ENCODE data around the gene ZMYND10. TPM values are rescaled to one million over a fixed set of nuclear protein-coding genes. Genes with fewer than 3 reads are reported as not detected.
"Not testable (repeated sequence)": the region's sequence is repeated elsewhere in the genome, so short reads cannot be mapped to it uniquely, and the experiment has no call there.

The ZMYND10 gene
- total RNA-seq, 2 experiments from 2014 or later: 1.6 TPM

GRCh38 chr3:50323092-50323600, 22.4 kb downstream of the ZMYND10 start:
- CTCF ChIA-PET: interaction anchor here (1.2 to 2.7 kb wide), 3 partner anchors 8 to 96 kb away, joined by 4 to 9 read pairs (median 5); no protein-coding TSS in a partner anchor
- POLR2A ChIA-PET: interaction anchor here (2.8 kb wide), 1 partner anchor 24 kb away, joined by 6 read pairs; the partner anchor contains the start of genes HYAL3 and NAA80

- ChIA-PET POLR2A (interaction anchor here (2.8 kb wide), 1 partner anchor 23 kb away, joined by 6 read pairs; the partner anchor contains the start of genes HYAL3 and NAA80), CTCF (interaction anchor here (0.6 to 2.7 kb wide), 10 partner anchors 11 to 96 kb away, joined by 3 to 9 read pairs (median 4); no protein-coding TSS in a partner anchor)
These were observed 23.0 kb downstream of the ZMYND10 start, which contains the start of gene HYAL2 for GRCh38 chr3:50322386-50323091. Gene HYAL2 (minus strand): TSS chr3:50322745. CDS start chr3:50320489, 2,256 bp downstream.

GRCh38 chr3:50322115-50322385, 23.5 kb downstream of the ZMYND10 start:
- POLR2A ChIA-PET: interaction anchor here (1.0 to 2.8 kb wide), 2 partner anchors 15 to 23 kb away, joined by 4 to 6 read pairs; partner anchors contain the start of genes HYAL3 and NAA80
- CTCF ChIA-PET: interaction anchor here (0.6 to 1.9 kb wide), 9 partner anchors 12 to 34 kb away, joined by 3 to 6 read pairs (median 3); partner anchors contain the start of genes HYAL3 and NAA80

GRCh38 chr3:50321336-50322114, 24.0 kb downstream of the ZMYND10 start:
- ChIA-PET POLR2A (interaction anchor here (1.0 to 2.8 kb wide), 3 partner anchors 15 to 30 kb away, joined by 3 to 6 read pairs (median 4); partner anchors contain the start of genes HYAL3, IFRD2 and NAA80), CTCF (interaction anchor here (0.6 to 1.9 kb wide), 8 partner anchors 12 to 34 kb away, joined by 3 to 6 read pairs (median 4); partner anchors contain the start of genes HYAL3 and NAA80)

GRCh38 chr3:50320853-50321335, 24.6 kb downstream of the ZMYND10 start:
- ChIA-PET POLR2A (interaction anchor here (0.5 to 2.8 kb wide), 5 partner anchors 16 to 83 kb away, joined by 3 to 6 read pairs (median 3); partner anchors contain the start of genes HYAL3, IFRD2 and NAA80), CTCF (interaction anchor here (0.7 to 1.9 kb wide), 4 partner anchors 14 to 74 kb away, joined by 3 to 6 read pairs (median 4); partner anchors contain the start of genes HYAL3 and NAA80)

- ChIA-PET POLR2A (interaction anchor here (0.5 to 2.8 kb wide), 4 partner anchors 17 to 82 kb away, joined by 3 to 6 read pairs (median 3); partner anchors contain the start of genes HYAL3, IFRD2 and NAA80), CTCF (interaction anchor here (0.6 to 1.8 kb wide), 3 partner anchors 21 to 174 kb away, joined by 3 to 5 read pairs (median 3); partner anchors contain the start of genes HYAL3 and NAA80)
These were observed 25.5 kb downstream of the ZMYND10 start for GRCh38 chr3:50319894-50320625.

- ChIA-PET CTCF (no interaction called here), POLR2A (interaction anchor here (1.5 kb wide), 1 partner anchor 15 kb away, joined by 3 read pairs; no protein-coding TSS in a partner anchor)
These were observed 26.2 kb downstream of the ZMYND10 start for GRCh38 chr3:50319181-50319893.

GRCh38 chr3:50318615-50319014, 26.9 kb downstream of the ZMYND10 start:
- ChIA-PET CTCF (interaction anchor here (0.6 kb wide), 1 partner anchor 34 kb away, joined by 5 read pairs; no protein-coding TSS in a partner anchor), POLR2A (interaction anchor here (1.5 kb wide), 1 partner anchor 16 kb away, joined by 3 read pairs; no protein-coding TSS in a partner anchor)

- CTCF ChIA-PET: interaction anchor here (0.6 kb wide), 1 partner anchor 35 kb away, joined by 5 read pairs; no protein-coding TSS in a partner anchor
- POLR2A ChIA-PET: interaction anchor here (0.5 to 1.5 kb wide), 2 partner anchors 16 to 251 kb away, joined by 3 read pairs; partner anchors contain the start of gene HEMK1
These were observed 27.4 kb downstream of the ZMYND10 start for GRCh38 chr3:50318163-50318562.

GRCh38 chr3:50317300-50317699, 28.2 kb downstream of the ZMYND10 start:
- POLR2A ChIA-PET: interaction anchor here (1.4 kb wide), 1 partner anchor 11 kb away, joined by 8 read pairs; the partner anchor contains the start of gene TUSC2
- CTCF ChIA-PET: interaction anchor here (0.9 kb wide), 1 partner anchor 58 kb away, joined by 3 read pairs; no protein-coding TSS in a partner anchor

- ChIA-PET POLR2A (interaction anchor here (1.4 kb wide), 1 partner anchor 12 kb away, joined by 8 read pairs; the partner anchor contains the start of gene TUSC2), CTCF (interaction anchor here (0.9 kb wide), 1 partner anchor 57 kb away, joined by 3 read pairs; no protein-coding TSS in a partner anchor)
These were observed 28.8 kb downstream of the ZMYND10 start for GRCh38 chr3:50316657-50317242.

GRCh38 chr3:50314816-50315215, 30.7 kb downstream of the ZMYND10 start:
- POLR2A ChIA-PET: interaction anchor here (0.9 kb wide), 1 partner anchor 9 kb away, joined by 5 read pairs; no protein-coding TSS in a partner anchor
- CTCF ChIA-PET: interaction anchor here (1.3 to 1.5 kb wide), 2 partner anchors 9 to 16 kb away, joined by 3 to 5 read pairs; partner anchors contain the start of genes HYAL3 and NAA80

GRCh38 chr3:50314342-50314741, 31.2 kb downstream of the ZMYND10 start:
- POLR2A ChIA-PET: no interaction called here
- CTCF ChIA-PET: interaction anchor here (1.1 to 1.5 kb wide), 3 partner anchors 9 to 15 kb away, joined by 3 to 5 read pairs (median 4); partner anchors contain the start of genes HYAL3 and NAA80

GRCh38 chr3:50312041-50312440, 33.5 kb downstream of the ZMYND10 start:
- POLR2A ChIA-PET, CTCF ChIA-PET: not testable (repeated sequence)

GRCh38 chr3:50304601-50305000, 40.9 kb downstream of the ZMYND10 start:
- ChIA-PET POLR2A (no interaction called here), CTCF (interaction anchor here (0.8 kb wide), 1 partner anchor 17 kb away, joined by 3 read pairs; no protein-coding TSS in a partner anchor)

GRCh38 chr3:50303013-50303815, 42.3 kb downstream of the ZMYND10 start, which contains the start of gene HYAL1:
Gene HYAL1 (minus strand): TSS chr3:50303574. CDS start chr3:50302956, 618 bp downstream.
- POLR2A ChIA-PET: no interaction called here
- CTCF ChIA-PET: interaction anchor here (1.1 kb wide), 1 partner anchor 21 kb away, joined by 3 read pairs; no protein-coding TSS in a partner anchor
